MM.1S (cell line): Measurements from ENCODE around the gene HTR1E.
"Not testable (repeated sequence)": the region's sequence is repeated elsewhere in the genome, so short reads cannot be mapped to it uniquely, and the experiment has no call there.

Source experiments
- DNase-seq: peaks from one replicate; pipeline ENCODE4 v3.0.0-alpha.2; 2015
- H2AFZ ChIP-seq: fragments of 300-600 bp; sonication (generic); 2 replicates; pipeline ENCODE4 v1.6.0; 2016; ENCODE audit warnings: antibody characterized with exemption, low read length
- H3F3A ChIP-seq: fragments of 300-600 bp; sonication (generic); 2 replicates; pipeline ENCODE4 v1.6.1; 2016; ENCODE audit warnings: mild to moderate bottlenecking, antibody characterized with exemption, low read length, moderate library complexity, mixed read lengths; ENCODE audit not compliant: insufficient read depth
- H3K27ac ChIP-seq: fragments of 300-600 bp; sonication (generic); 2 replicates; pipeline ENCODE4 v1.5.1; 2016; ENCODE audit warnings: mild to moderate bottlenecking, low read length
- H3K27me3 ChIP-seq: fragments of 300-600 bp; sonication (generic); replicated peaks from 2 replicates; pipeline ENCODE4 v1.6.0; 2016; ENCODE audit warnings: low read length; ENCODE audit not compliant: insufficient read depth
- H3K36me3 ChIP-seq: fragments of 300-600 bp; sonication (generic); replicated peaks from 2 replicates; pipeline ENCODE4 v1.6.1; 2016; ENCODE audit warnings: mild to moderate bottlenecking, low read length, mixed read lengths; ENCODE audit not compliant: insufficient read depth
- H3K4me1 ChIP-seq: fragments of 300-600 bp; sonication (generic); 2 replicates; pipeline ENCODE4 v1.6.1; 2016; ENCODE audit warnings: low read length, mixed read lengths
- H3K4me2 ChIP-seq: fragments of 300-600 bp; sonication (generic); 2 replicates; pipeline ENCODE4 v1.6.0; 2016; ENCODE audit warnings: low read depth, low read length
- H3K4me3 ChIP-seq: fragments of 300-600 bp; sonication (generic); 2 replicates; pipeline ENCODE4 v1.5.1; 2016; ENCODE audit warnings: low read length, mixed read lengths
- H3K79me2 ChIP-seq: fragments of 300-600 bp; sonication (generic); 2 replicates; pipeline ENCODE4 v1.6.1; 2016; ENCODE audit warnings: mixed run types, low read length, mixed read lengths
- H3K9ac ChIP-seq: fragments of 300-600 bp; sonication (generic); 2 replicates; pipeline ENCODE4 v1.6.1; 2016; ENCODE audit warnings: low read length, mixed read lengths
- H3K9me2 ChIP-seq: fragments of 300-600 bp; sonication (generic); replicated peaks from 2 replicates; pipeline ENCODE4 v1.6.1; 2016; ENCODE audit warnings: mild to moderate bottlenecking, low read length, mixed read lengths; ENCODE audit not compliant: insufficient read depth
- H3K9me3 ChIP-seq: fragments of 300-600 bp; sonication (generic); replicated peaks from 2 replicates; pipeline ENCODE4 v1.6.1; 2016; ENCODE audit warnings: mild to moderate bottlenecking, low read length, mixed read lengths; ENCODE audit not compliant: insufficient read depth
- H4K20me1 ChIP-seq: fragments of 300-600 bp; sonication (generic); 2 replicates; pipeline ENCODE4 v1.6.1; 2016; ENCODE audit warnings: mild to moderate bottlenecking, low read length, moderate library complexity, mixed read lengths; ENCODE audit not compliant: insufficient read depth
- CTCF ChIP-seq: fragments of 300-600 bp; sonication (generic); IDR thresholded peaks from 2 replicates; pipeline ENCODE4 v1.5.1; 2016; ENCODE audit warnings: antibody characterized with exemption, low read length, mixed read lengths
- EZH2 ChIP-seq: fragments of 300-600 bp; sonication (generic); optimal IDR thresholded peaks from 2 replicates; pipeline ENCODE3; 2017; ENCODE audit warnings: low read depth, mild to moderate bottlenecking, antibody characterized with exemption, low read length, mixed read lengths
- EZH2phosphoT487 ChIP-seq: fragments of 300-600 bp; sonication (generic); IDR thresholded peaks from 2 replicates; pipeline ENCODE4 v1.6.1; 2018; ENCODE audit warnings: antibody characterized with exemption, low read length

HTR1E gene, protein sequence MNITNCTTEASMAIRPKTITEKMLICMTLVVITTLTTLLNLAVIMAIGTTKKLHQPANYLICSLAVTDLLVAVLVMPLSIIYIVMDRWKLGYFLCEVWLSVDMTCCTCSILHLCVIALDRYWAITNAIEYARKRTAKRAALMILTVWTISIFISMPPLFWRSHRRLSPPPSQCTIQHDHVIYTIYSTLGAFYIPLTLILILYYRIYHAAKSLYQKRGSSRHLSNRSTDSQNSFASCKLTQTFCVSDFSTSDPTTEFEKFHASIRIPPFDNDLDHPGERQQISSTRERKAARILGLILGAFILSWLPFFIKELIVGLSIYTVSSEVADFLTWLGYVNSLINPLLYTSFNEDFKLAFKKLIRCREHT

DNA sequence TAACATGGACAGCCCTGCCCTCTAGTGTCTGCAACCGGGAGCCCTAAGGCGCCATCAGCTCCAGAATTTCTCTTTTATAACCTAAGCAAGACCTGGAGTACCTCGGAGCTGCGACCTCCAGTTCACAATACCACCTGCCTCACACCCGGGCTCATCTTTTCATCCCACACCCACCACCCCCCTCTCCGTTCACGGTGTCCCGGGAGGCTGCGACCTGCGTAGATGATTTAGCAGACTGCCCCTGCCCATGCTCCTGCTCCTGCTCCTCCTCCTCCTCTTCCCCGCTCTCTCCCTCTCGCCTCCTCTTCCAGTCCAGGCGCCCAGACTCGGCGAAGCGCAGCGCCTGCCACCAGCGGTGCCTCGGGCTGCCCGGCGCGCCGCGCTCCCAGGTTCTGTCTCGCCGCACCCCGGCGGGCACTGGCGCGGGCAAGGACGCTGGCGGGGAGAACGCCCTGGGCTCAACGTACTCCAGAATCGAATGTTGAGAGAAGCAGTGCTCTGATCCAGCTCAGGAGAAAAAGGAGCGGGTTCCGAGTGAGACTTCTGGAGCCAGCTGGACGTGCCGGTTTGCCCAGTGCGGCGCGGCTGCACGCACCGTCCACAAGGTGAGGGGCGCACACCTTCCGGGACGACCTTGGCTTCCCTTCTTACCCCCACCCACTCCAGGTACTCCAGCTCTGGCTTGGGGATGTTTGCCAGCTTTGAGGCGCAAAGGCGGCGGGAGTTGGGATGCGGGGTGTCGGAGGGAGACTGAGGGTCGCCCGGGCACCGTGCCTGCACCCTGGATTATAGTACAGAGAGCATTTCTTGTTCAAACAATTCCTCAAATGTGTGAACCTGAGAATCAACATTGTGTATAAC, at the start of gene HTR1E:
Gene HTR1E, plus strand, starts transcription at position 310 of the 861 bp plus-strand sequence. CDS start 77,807 bp downstream, outside the sequence.
- no peaks in the 10 kb centered on the region for H4K20me1 ChIP-seq
- peak within 1 kb of the TSS; percentile 57 for H2AFZ ChIP-seq
- no peak for TF ChIP-seq EZH2
- no peak for TF ChIP-seq EZH2phosphoT487
- peak; percentile 77 for TF ChIP-seq CTCF
- DNase-seq = peak; percentile 46
- peak within 1 kb of the TSS; percentile 39 for H3K4me3 ChIP-seq
- no peak within 1 kb of the TSS for H3K27ac ChIP-seq
- H3K36me3 ChIP-seq = no peaks in the 10 kb centered on the region
- H3K4me1 ChIP-seq = no peaks in the 10 kb centered on the region
- H3K79me2 ChIP-seq = no peaks in the 10 kb centered on the region
- no peaks in the 10 kb centered on the region for H3K9me2 ChIP-seq
- H3F3A ChIP-seq = no peaks in the 10 kb centered on the region
- H3K9ac ChIP-seq = peak within 1 kb of the TSS; percentile 7; the same call in 1 of the 2 replicates
- H3K4me2 ChIP-seq = peak within 1 kb of the TSS; percentile 58; the same call in 1 of the 2 replicates
- no peaks in the 10 kb centered on the region for H3K27me3 ChIP-seq
- H3K9me3 ChIP-seq = no peaks in the 10 kb centered on the region

GRCh38 chr6:86888301-86888700, 49.0 kb upstream of the HTR1E start:
- Histone ChIP-seq H3K79me2 (no peaks in the 10 kb centered on the region), H3K9ac (no peak overlapping the region), H3K9me2 (no peaks in the 10 kb centered on the region), H3K4me2 (no peak overlapping the region), H3K36me3 (no peaks in the 10 kb centered on the region), H3F3A (no peaks in the 10 kb centered on the region), H3K27me3 (no peaks in the 10 kb centered on the region), H3K27ac (no peak overlapping the region), H2AFZ (no peak overlapping the region), H3K4me3 (no peak overlapping the region), H3K9me3 (no peaks in the 10 kb centered on the region), H3K4me1 (no peaks in the 10 kb centered on the region), H4K20me1 (no peaks in the 10 kb centered on the region)
- no peak for DNase-seq
- no peak for TF ChIP-seq CTCF
- no peak for TF ChIP-seq EZH2
- TF ChIP-seq EZH2phosphoT487 = no peak

DNA sequence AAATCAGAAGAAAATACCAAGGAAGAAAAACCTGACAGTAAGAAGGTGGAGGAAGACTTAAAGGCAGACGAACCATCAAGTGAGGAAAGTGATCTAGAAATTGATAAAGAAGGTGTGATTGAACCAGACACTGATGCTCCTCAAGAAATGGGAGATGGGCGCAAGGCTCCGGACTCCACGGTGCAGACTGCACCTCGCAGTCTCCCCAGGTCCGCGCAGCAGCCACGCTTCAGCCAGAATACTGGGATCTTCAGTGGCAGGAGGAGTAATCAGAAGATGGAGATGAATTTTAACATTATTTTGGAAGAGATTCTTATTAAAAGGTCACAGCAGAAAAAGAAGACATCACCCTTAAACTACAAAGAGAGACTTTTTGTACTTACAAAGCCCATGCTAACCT, 40.1 kb upstream of the HTR1E start:
- not testable (repeated sequence) for H3K9me2 ChIP-seq, H3K27me3 ChIP-seq, H3K79me2 ChIP-seq, H3K4me2 ChIP-seq, H3K4me3 ChIP-seq, H3K27ac ChIP-seq, H2AFZ ChIP-seq, H3K9ac ChIP-seq, H4K20me1 ChIP-seq, DNase-seq, H3K36me3 ChIP-seq, H3K4me1 ChIP-seq, H3K9me3 ChIP-seq, H3F3A ChIP-seq
